Endothelial cell of umbilical vein (primary cell): Measurements from ENCODE around the gene ASB13. TPM values are rescaled to one million over a fixed set of nuclear protein-coding genes. Genes with fewer than 3 reads are reported as not detected.

Source experiments
- BruUV-seq: library from RNA; stranded (reverse); fragments of 400-500 nt; replicated peaks from 2 replicates; lab custom pipeline; 2021; lab: Mats Ljungman, UMichigan
- CTCF ChIA-PET: fragments of 300-600, 350-600 bp; sonication (Branson Sonifier 250); formaldehyde crosslinking; loops from one replicate; lab custom pipeline; 2021; ENCODE audit warnings: antibody characterized with exemption, inconsistent platforms; lab: Charles Lee
- POLR2A ChIA-PET: fragments of 300-600, 350-600 bp; sonication (Branson Sonifier 250); formaldehyde crosslinking; loops from one replicate; lab custom pipeline; 2021; ENCODE audit warnings: antibody characterized with exemption, inconsistent platforms; lab: Charles Lee
- DNase-seq: peaks from one replicate; pipeline ENCODE4 v3.0.0-alpha.2; 2011; ENCODE audit warnings: low read depth, low spot score
- FAIRE-seq: peaks from 2 replicates; lab custom pipeline; 2011; peaks lifted over from hg19 to GRCh38; lab: Jason Lieb, UNC
- H2AFZ ChIP-seq: 2 replicates; pipeline ENCODE4 v1.6.0; 2012; ENCODE audit warnings: low read depth, low read length, control low read depth, inconsistent platforms
- H3K27ac ChIP-seq: 2 replicates; pipeline ENCODE4 v1.5.1; 2011; ENCODE audit warnings: low read depth, mild to moderate bottlenecking, control low read depth, low read length, moderate library complexity; ENCODE audit not compliant: insufficient read depth
- H3K27me3 ChIP-seq, 2 experiments: 2 replicates each; pipeline versions ENCODE4 v1.6.0 to v1.6.1; 2011; ENCODE audit warnings: low read length in 2 of 2, mixed read lengths in 1 of 2; ENCODE audit not compliant: control insufficient read depth in 2 of 2, insufficient read depth in 2 of 2
- H3K36me3 ChIP-seq, 2 experiments: 2 replicates in 1 of 2; 3 replicates in 1 of 2; pipeline ENCODE4 v1.5.1; 2011; ENCODE audit warnings: low read length in 2 of 2, mild to moderate bottlenecking in 1 of 2, moderate library complexity in 1 of 2; ENCODE audit not compliant: control insufficient read depth in 2 of 2, insufficient read depth in 2 of 2; ENCODE audit errors: extremely low read depth in 1 of 2
- H3K4me1 ChIP-seq: 3 replicates; pipeline ENCODE4 v1.5.1; 2011; ENCODE audit warnings: mild to moderate bottlenecking, low read length; ENCODE audit not compliant: control insufficient read depth, insufficient read depth; ENCODE audit errors: extremely low read depth
- H3K4me2 ChIP-seq: 2 replicates; pipeline ENCODE4 v1.6.1; 2011; ENCODE audit warnings: low read length, control low read depth, mixed read lengths; ENCODE audit not compliant: insufficient read depth
- H3K4me3 ChIP-seq, 3 experiments: fragments of 200-600 bp in 1 of 3; sonication (generic), shearing (Covaris generic) in 1 of 3; replicated peaks in 1 of 3; 2 replicates each; pipeline ENCODE4 v1.5.1; 2011 to 2016; ENCODE audit warnings: control low read depth in 3 of 3, low read length in 3 of 3, mild to moderate bottlenecking in 2 of 3, inconsistent platforms in 1 of 3, low read depth in 1 of 3, moderate library complexity in 1 of 3; ENCODE audit not compliant: insufficient read depth in 1 of 3
- H3K79me2 ChIP-seq: 2 replicates; pipeline ENCODE4 v1.6.0; 2012; ENCODE audit warnings: low read length, inconsistent platforms; ENCODE audit not compliant: control insufficient read depth, insufficient read depth
- H3K9ac ChIP-seq: replicated peaks from 2 replicates; pipeline ENCODE3; 2011; ENCODE audit warnings: low read length, control low read depth; ENCODE audit not compliant: insufficient read depth; ENCODE audit errors: extremely low read depth
- H3K9me1 ChIP-seq: replicated peaks from 3 replicates; pipeline ENCODE4 v1.6.0; 2011; ENCODE audit warnings: mild to moderate bottlenecking, low read length; ENCODE audit not compliant: control insufficient read depth, insufficient read depth; ENCODE audit errors: extremely low read depth
- H3K9me3 ChIP-seq: replicated peaks from 2 replicates; pipeline ENCODE4 v1.5.1; 2012; ENCODE audit warnings: low read length, inconsistent platforms; ENCODE audit not compliant: control insufficient read depth, insufficient read depth
- H4K20me1 ChIP-seq: replicated peaks from 2 replicates; pipeline ENCODE3; 2011; ENCODE audit warnings: mild to moderate bottlenecking, low read length; ENCODE audit not compliant: control insufficient read depth, insufficient read depth; ENCODE audit errors: extremely low read depth
- CTCF ChIP-seq, 2 donors: IDR thresholded peaks; 1 replicate in 1 of 2; 2 replicates in 1 of 2; pipeline ENCODE4 v1.5.1; 2011; ENCODE audit warnings: low read length in 2 of 2, mild to moderate bottlenecking in 2 of 2, moderate library complexity in 2 of 2, control low read depth in 1 of 2, inconsistent platforms in 1 of 2, low read depth in 1 of 2; ENCODE audit not compliant: insufficient read depth in 1 of 2; ENCODE audit errors: extremely low read depth in 1 of 2
- EZH2 ChIP-seq: IDR thresholded peaks from 2 replicates; pipeline ENCODE4 v1.6.1; 2012; ENCODE audit warnings: borderline replicate concordance, low read depth, mild to moderate bottlenecking, moderate library complexity, low read length, inconsistent platforms; ENCODE audit not compliant: severe bottlenecking
- FOS ChIP-seq: IDR thresholded peaks from 2 replicates; pipeline ENCODE4 v1.6.1; 2011; ENCODE audit warnings: mild to moderate bottlenecking, low read length, moderate library complexity, borderline replicate concordance; ENCODE audit not compliant: insufficient read depth
- GATA2 ChIP-seq: IDR thresholded peaks from 2 replicates; pipeline ENCODE4 v1.7.0; 2011; ENCODE audit warnings: low read depth, mild to moderate bottlenecking, moderate library complexity, mixed read lengths, low read length; ENCODE audit not compliant: insufficient read length, insufficient read depth
- JUN ChIP-seq: IDR thresholded peaks from 2 replicates; pipeline ENCODE4 v1.6.1; 2011; ENCODE audit warnings: borderline replicate concordance, low read depth; ENCODE audit not compliant: insufficient read length, insufficient read depth
- MAX ChIP-seq: IDR thresholded peaks from 2 replicates; pipeline ENCODE4 v1.6.1; 2011; ENCODE audit not compliant: insufficient read depth, insufficient read length
- MYC ChIP-seq: IDR thresholded peaks from one replicate; pipeline ENCODE4 v1.6.1; 2011; ENCODE audit warnings: mild to moderate bottlenecking, low read depth, low read length
- POLR2A ChIP-seq: IDR thresholded peaks from 2 replicates; pipeline ENCODE4 v1.6.1; 2012; ENCODE audit warnings: low read depth, mild to moderate bottlenecking, control low read depth, low read length
- POLR2AphosphoS5 ChIP-seq: IDR thresholded peaks from 2 replicates; pipeline ENCODE4 v1.6.1; 2012; ENCODE audit warnings: low read depth, mild to moderate bottlenecking, control low read depth, low read length, moderate library complexity; ENCODE audit not compliant: insufficient read depth
- dilution Hi-C: fragments of 300-500 bp; cut with MboI; formaldehyde crosslinking; loops from one replicate; pipeline ENCODE4 v1.15.0; 2019; ENCODE audit warnings: low sequenced_read_pairs; ENCODE audit not compliant: extremely low pct_ligation_motif_present
- intact Hi-C: fragments of 100-400 bp; cut with micrococcal nuclease; formaldehyde crosslinking; loops from one replicate; pipeline ENCODE4 v1.10.0; 2022
- polyA plus RNA-seq, 4 experiments: library from polyadenylated mRNA; depleted of rRNA in 3 of 4; stranded (reverse) in 3 of 4; unstranded in 1 of 4; fragments of >200 nt; gene quantifications; 2 replicates each; pipeline versions ENCODE4 v1.2.1 to v1.2.3, GENCODE V29; 2011 to 2012; ENCODE audit warnings: missing spikeins in 1 of 4
- total RNA-seq: library from RNA; stranded (reverse); gene quantifications from 2 replicates; pipeline ENCODE4 v1.2.3, GENCODE V29; 2021

ASB13 gene
- total and polyA plus RNA-seq, 2 donors (not counting 3 experiments of a cell fraction or from before 2014, with no cell fraction given) = 6.3 to 7.3 TPM

GRCh38 chr10:5608608-5609220 lies 57.7 kb downstream of the ASB13 start:
- peaks cover 10 to 12% of the 10 kb centered on the region in 2 experiments for H3K27me3 ChIP-seq
- no peaks in the 10 kb centered on the region for H4K20me1 ChIP-seq
- BruUV-seq = no TSS peak
- H3K9me3 ChIP-seq = no peaks in the 10 kb centered on the region
- H3K4me1 ChIP-seq = no peaks in the 10 kb centered on the region
- H3K4me3 ChIP-seq = no peak overlapping the region
- POLR2A ChIA-PET = no interaction called here
- H3K79me2 ChIP-seq = no peaks in the 10 kb centered on the region
- H2AFZ ChIP-seq = no peak overlapping the region
- no peak overlapping the region for H3K27ac ChIP-seq
- DNase-seq = no peak
- FAIRE-seq = no peak
- intact Hi-C loops = no loop called here
- no peaks in the 10 kb centered on the region for H3K9me1 ChIP-seq
- no peaks in the 10 kb centered on the region for H3K36me3 ChIP-seq
- CTCF ChIA-PET = interaction anchor here (1.5 to 1.8 kb wide), 2 partner anchors 14 to 167 kb away, joined by 4 to 6 read pairs; no protein-coding TSS in a partner anchor
- dilution Hi-C loops = no loop called here
- no peak overlapping the region for H3K9ac ChIP-seq
- no peak for TF ChIP-seq MYC
- no peak for TF ChIP-seq POLR2AphosphoS5
- no peak for TF ChIP-seq POLR2A
- no peak for TF ChIP-seq CTCF (IDR thresholded peaks at IDR 0.05; ENCODE audit: extremely low read depth in 1 of 2, insufficient read depth in 1 of 2, low read depth in 1 of 2, low read length in 2 of 2)
- TF ChIP-seq FOS = no peak
- H3K4me2 ChIP-seq = no peak overlapping the region

GRCh38 chr10:5607594-5607993 lies 58.8 kb downstream of the ASB13 start:
- no peak for FAIRE-seq
- Histone ChIP-seq H4K20me1 (no peaks in the 10 kb centered on the region), H3K27me3 (peaks cover 10 to 12% of the 10 kb centered on the region in 2 experiments), H2AFZ (no peak overlapping the region), H3K9ac (no peak overlapping the region), H3K4me2 (no peak overlapping the region), H3K9me1 (no peaks in the 10 kb centered on the region), H3K79me2 (no peaks in the 10 kb centered on the region), H3K27ac (no peak overlapping the region), H3K9me3 (no peaks in the 10 kb centered on the region), H3K4me3 (no peak overlapping the region), H3K36me3 (no peaks in the 10 kb centered on the region), H3K4me1 (no peaks in the 10 kb centered on the region)
- no TSS peak for BruUV-seq
- TF ChIP-seq CTCF (IDR thresholded peaks at IDR 0.05; ENCODE audit: extremely low read depth in 1 of 2, insufficient read depth in 1 of 2, low read depth in 1 of 2, low read length in 2 of 2) = no peak
- no peak for TF ChIP-seq JUN
- no peak for TF ChIP-seq FOS
- no peak for TF ChIP-seq POLR2A
- TF ChIP-seq MYC = no peak
- TF ChIP-seq GATA2 = no peak
- TF ChIP-seq EZH2 = no peak
- no peak for TF ChIP-seq MAX
- no peak for TF ChIP-seq POLR2AphosphoS5
- intact Hi-C loops (no loop called here), dilution Hi-C loops (no loop called here)
- ChIA-PET CTCF (interaction anchor here (1.3 to 2.1 kb wide), 2 partner anchors 15 to 165 kb away, joined by 4 to 7 read pairs; no protein-coding TSS in a partner anchor), POLR2A (no interaction called here)
- no peak for DNase-seq
